Thoracic aorta (tissue), 2 donors: Measurements from ENCODE around the gene HTR5A. TPM values are rescaled to one million over a fixed set of nuclear protein-coding genes. Genes with fewer than 3 reads are reported as not detected.

Experiments used
- ATAC-seq: fragments of 150-250 bp; one replicate; pipeline ENCODE4 v1.8.0; 2017; ENCODE audit warnings: low read depth; ENCODE audit not compliant: insufficient number of reproducible peaks, low FRiP score
- DNase-seq: peaks from one replicate; pipeline ENCODE4 v3.0.0-alpha.2; 2020; ENCODE audit warnings: low spot score
- H3K27ac ChIP-seq, 2 donors: fragments of 200-600 bp; sonication (generic); 1 replicate in 1 of 2; 2 replicates in 1 of 2; pipeline ENCODE4 v1.5.1; 2016; ENCODE audit warnings: mild to moderate bottlenecking in 2 of 2, moderate library complexity in 2 of 2
- H3K27me3 ChIP-seq: fragments of 200-600 bp; sonication (generic); replicated peaks from 2 replicates; pipeline ENCODE4 v1.6.0; 2016; ENCODE audit warnings: mild to moderate bottlenecking; ENCODE audit not compliant: insufficient read depth
- H3K36me3 ChIP-seq: fragments of 200-600 bp; sonication (generic); one replicate; pipeline ENCODE4 v1.5.1; 2016
- H3K4me1 ChIP-seq, 2 donors: fragments of 200-600 bp; sonication (generic); 1 replicate in 1 of 2; 2 replicates in 1 of 2; pipeline versions ENCODE4 v1.5.1 to v1.6.0; 2016; ENCODE audit warnings: low read depth in 2 of 2, mild to moderate bottlenecking in 1 of 2; ENCODE audit not compliant: control insufficient read depth in 1 of 2
- H3K4me3 ChIP-seq: fragments of 200-600 bp; sonication (generic); 2 replicates; pipeline ENCODE4 v1.5.1; 2016; ENCODE audit warnings: mild to moderate bottlenecking
- H3K9me3 ChIP-seq: fragments of 200-600 bp; sonication (generic); 2 replicates; pipeline ENCODE4 v1.5.1; 2016
- total RNA-seq, 2 donors: library from RNA; depleted of rRNA; stranded (reverse); fragments of >200 nt; gene quantifications; one replicate each; pipeline versions ENCODE4 v1.1.0 to v1.2.3, GENCODE V29; 2016
- TF ChIP-seq, protein P1 (sequence below): fragments of 200-600 bp; sonication (generic); IDR thresholded peaks from one replicate; pipeline ENCODE4 v1.5.1; 2019; ENCODE audit warnings: antibody characterized with exemption

HTR5A gene
- total RNA-seq, 2 donors from 2014 or later = not detected

DNA sequence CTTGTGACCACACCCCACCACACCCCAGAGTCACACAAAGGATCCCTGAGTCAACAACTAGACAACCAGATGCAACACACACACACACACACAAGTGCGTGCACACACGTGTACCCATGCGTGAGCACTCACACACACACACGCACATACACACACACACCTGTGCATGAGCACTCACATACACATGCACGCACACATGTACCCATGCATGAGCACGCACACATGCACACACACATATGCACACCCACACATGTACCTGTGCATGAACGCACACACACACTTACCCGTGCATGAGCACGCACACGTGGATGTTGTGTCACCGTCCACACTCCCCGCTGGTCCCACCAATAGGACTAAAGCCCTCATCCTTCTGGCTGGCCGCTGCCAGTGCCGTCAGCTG, 60.4 kb downstream of the HTR5A start:
- Histone ChIP-seq H3K27ac (no peak overlapping the region), H3K36me3 (no peaks in the 10 kb centered on the region), H3K4me1 (no peaks in the 10 kb centered on the region), H3K4me3 (no peak overlapping the region), H3K27me3 (no peaks in the 10 kb centered on the region), H3K9me3 (no peaks in the 10 kb centered on the region)
- ATAC-seq (no peak), DNase-seq (no peak)
- TF ChIP-seq, protein P1, sequence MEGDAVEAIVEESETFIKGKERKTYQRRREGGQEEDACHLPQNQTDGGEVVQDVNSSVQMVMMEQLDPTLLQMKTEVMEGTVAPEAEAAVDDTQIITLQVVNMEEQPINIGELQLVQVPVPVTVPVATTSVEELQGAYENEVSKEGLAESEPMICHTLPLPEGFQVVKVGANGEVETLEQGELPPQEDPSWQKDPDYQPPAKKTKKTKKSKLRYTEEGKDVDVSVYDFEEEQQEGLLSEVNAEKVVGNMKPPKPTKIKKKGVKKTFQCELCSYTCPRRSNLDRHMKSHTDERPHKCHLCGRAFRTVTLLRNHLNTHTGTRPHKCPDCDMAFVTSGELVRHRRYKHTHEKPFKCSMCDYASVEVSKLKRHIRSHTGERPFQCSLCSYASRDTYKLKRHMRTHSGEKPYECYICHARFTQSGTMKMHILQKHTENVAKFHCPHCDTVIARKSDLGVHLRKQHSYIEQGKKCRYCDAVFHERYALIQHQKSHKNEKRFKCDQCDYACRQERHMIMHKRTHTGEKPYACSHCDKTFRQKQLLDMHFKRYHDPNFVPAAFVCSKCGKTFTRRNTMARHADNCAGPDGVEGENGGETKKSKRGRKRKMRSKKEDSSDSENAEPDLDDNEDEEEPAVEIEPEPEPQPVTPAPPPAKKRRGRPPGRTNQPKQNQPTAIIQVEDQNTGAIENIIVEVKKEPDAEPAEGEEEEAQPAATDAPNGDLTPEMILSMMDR = no peak

DNA sequence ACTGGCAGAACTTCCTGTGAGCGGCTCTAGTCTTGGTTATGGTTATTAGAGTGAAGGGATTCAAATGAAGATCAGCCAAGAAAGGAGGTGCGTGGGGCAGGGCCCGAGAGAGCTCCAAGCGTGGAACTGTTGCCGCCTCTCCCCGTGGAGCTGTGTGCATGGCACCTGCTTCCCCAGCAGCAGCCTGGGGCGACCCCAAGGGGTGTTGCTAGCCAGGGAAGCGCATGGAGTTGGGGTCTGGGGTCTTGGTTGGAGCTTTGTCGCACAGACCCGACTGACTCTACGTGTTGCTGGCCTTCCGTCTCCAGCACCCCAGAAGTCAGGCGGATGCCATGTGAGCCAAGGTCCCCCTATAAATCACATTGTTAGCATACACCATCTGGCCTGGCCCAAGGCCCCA, 61.0 kb downstream of the HTR5A start:
- no peak overlapping the region for H3K4me3 ChIP-seq
- H3K9me3 ChIP-seq = no peaks in the 10 kb centered on the region
- H3K36me3 ChIP-seq = no peaks in the 10 kb centered on the region
- no peaks in the 10 kb centered on the region for H3K27me3 ChIP-seq
- TF ChIP-seq, protein P1 = no peak
- ATAC-seq (no peak), DNase-seq (no peak)
- no peak overlapping the region for H3K27ac ChIP-seq
- no peaks in the 10 kb centered on the region for H3K4me1 ChIP-seq

DNA sequence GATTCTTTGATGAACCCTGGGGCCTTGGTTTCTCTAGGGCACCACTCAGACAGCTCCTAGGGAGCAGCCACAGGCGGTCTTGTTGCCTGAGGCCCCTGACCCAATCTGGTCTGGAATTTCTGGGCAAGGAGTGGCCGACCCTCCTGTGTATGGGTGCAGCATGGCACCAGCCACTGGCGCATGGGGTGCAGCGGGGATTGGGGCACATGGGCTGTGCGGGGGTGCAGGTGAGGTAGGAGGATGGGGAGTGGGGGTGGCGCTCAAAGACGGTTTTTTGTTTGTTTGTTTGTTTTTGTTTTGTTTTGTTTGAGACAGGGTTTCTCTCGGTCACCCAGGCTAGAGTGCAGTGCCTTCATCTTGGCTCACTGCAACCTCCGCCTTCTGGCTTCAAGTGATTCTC, 62.3 kb downstream of the HTR5A start:
- Histone ChIP-seq H3K4me1 (no peaks in the 10 kb centered on the region), H3K9me3 (no peaks in the 10 kb centered on the region), H3K4me3 (no peak overlapping the region), H3K27me3 (no peaks in the 10 kb centered on the region), H3K36me3 (no peaks in the 10 kb centered on the region), H3K27ac (no peak overlapping the region)
- DNase-seq = no peak
- ATAC-seq = no peak
- TF ChIP-seq, protein P1 = no peak

DNA sequence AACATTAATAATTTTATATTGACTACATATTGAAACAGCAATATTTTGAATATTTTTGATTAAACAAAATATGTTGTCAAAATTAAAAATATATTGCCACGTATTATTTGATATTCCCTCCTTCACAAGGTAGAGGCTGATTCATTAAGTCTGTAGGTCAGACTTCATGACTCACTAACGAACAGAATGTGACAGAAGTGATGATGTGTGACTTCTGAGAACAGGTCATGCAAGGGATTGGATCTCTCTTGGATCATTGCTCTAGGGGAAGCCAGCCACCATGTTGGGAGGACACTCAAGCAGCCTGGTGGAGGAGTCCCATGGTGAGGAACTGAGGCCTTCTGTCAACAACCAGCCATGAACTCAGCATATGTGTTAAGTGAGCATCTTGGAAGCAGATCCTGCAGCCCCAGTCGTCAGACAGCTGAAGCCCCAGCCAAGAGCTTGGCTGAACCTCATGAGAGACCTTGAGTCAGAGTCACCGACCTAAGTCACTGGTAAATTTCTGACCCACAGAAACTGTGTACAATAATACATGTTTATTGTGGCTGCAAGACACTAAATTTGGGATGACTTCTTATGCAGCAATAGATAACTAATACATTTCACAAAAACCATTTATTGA, 66.6 kb downstream of the HTR5A start:
- H3K27ac ChIP-seq = no peak overlapping the region
- H3K4me1 ChIP-seq = no peaks in the 10 kb centered on the region
- H3K4me3 ChIP-seq = no peak overlapping the region
- no peak for ATAC-seq
- no peak for DNase-seq
- H3K27me3 ChIP-seq = no peaks in the 10 kb centered on the region
- H3K36me3 ChIP-seq = no peaks in the 10 kb centered on the region
- no peaks in the 10 kb centered on the region for H3K9me3 ChIP-seq
- TF ChIP-seq, protein P1 = no peak

Other genes starting within 250 kb of the HTR5A start
- gene PAXIP1, start 67.2 kb upstream of the HTR5A start, total RNA-seq = 10 to 100 TPM; 12.0 to 13.0 TPM
- 10 to 100 TPM; 42.9 to 83.2 TPM for gene INSIG1, start 227.6 kb downstream of the HTR5A start, total RNA-seq